ENCODE results near the gene HVCN1. TPM values are rescaled to one million over a fixed set of nuclear protein-coding genes. Genes with fewer than 3 reads are reported as not detected.

Gene HVCN1
- total and polyA plus RNA-seq, 10 donors = 46.9 to 114 (median 69.0) TPM

DNA sequence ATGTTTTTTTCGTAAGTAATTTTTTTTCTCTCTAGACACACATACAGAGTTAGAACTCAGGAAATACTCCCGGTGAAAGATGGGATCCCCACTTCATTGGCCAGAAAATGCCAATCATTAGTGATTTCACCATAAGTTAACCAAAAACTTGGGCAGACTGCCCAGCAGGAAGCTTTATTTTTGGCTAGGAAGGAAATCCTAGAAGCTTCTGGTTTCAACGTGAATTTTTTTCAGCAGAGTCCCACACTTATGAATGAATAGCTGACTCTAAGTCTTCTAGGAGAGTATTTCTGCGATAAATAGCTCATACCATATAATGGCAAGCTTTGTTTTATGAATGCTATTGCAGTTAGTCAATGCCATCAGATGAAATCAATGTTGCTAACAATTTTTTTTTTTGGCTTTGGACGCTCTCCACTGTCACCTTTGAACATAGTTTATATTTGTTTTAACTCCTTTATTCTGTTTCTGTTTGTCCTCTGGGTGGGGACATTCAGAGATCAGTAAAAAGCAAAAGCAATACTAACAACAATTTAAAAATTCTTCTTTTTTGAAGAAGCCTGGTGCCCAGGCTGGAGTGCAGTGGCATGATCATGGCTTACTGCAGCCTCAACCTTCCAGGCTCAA, 44.3 kb upstream of the HVCN1 start:
- no peak overlapping the region for H3K4me3 ChIP-seq
- H3K9me3 ChIP-seq = no peaks in the 10 kb centered on the region
- H3K27me3 ChIP-seq (replicated peaks in 1 of 7) = no peaks in the 10 kb centered on the region
- peak overlapping the region in 4 of 8 donors; percentile 12 to 18 (median 16) for H3K27ac ChIP-seq
- peaks cover 27 to 100% (median 87%) of the 10 kb centered on the region in 6 donors for H3K4me1 ChIP-seq
- H3K36me3 ChIP-seq = peaks cover 3 to 74% (median 36%) of the 10 kb centered on the region in 6 donors
- WGBS, 5 donors = 43 to 52% (median 45%) methylated on average over 5 of the region's 5 CpGs
- no peak for DNase-seq
- intact Hi-C loops (cut with DNase I; ENCODE audit: low total_unique reads) = no loop called here
- no peak for TF ChIP-seq POLR2AphosphoS5 (IDR thresholded peaks at IDR 0.05)
- TF ChIP-seq POLR2A (IDR thresholded peaks at IDR 0.05) = no peak
- no peak for TF ChIP-seq CTCF (IDR thresholded peaks at IDR 0.05 in 8 of 11, conservative IDR thresholded peaks at IDR 0.05 in 3 of 11)

GRCh38 chr12:110732572-110732971, 43.7 kb upstream of the HVCN1 start:
- no peaks in the 10 kb centered on the region for H3K9me3 ChIP-seq
- no peak for DNase-seq
- H3K4me1 ChIP-seq = peaks cover 24 to 98% (median 83%) of the 10 kb centered on the region in 6 donors
- H3K4me3 ChIP-seq = no peak overlapping the region
- WGBS, 5 donors = 70 to 80% (median 79%) methylated on average over 3 of the region's 3 CpGs
- no peaks in the 10 kb centered on the region for H3K27me3 ChIP-seq (replicated peaks in 1 of 7)
- TF ChIP-seq POLR2A (IDR thresholded peaks at IDR 0.05) (no peak), POLR2AphosphoS5 (IDR thresholded peaks at IDR 0.05) (no peak), CTCF (IDR thresholded peaks at IDR 0.05 in 8 of 11, conservative IDR thresholded peaks at IDR 0.05 in 3 of 11) (no peak)
- intact Hi-C loops (cut with DNase I; ENCODE audit: low total_unique reads) = no loop called here
- H3K27ac ChIP-seq = peak overlapping the region in 4 of 8 donors; percentile 12 to 18 (median 16)
- peaks cover 3 to 80% (median 37%) of the 10 kb centered on the region in 6 donors for H3K36me3 ChIP-seq

GRCh38 chr12:110731479-110731878, 42.6 kb upstream of the HVCN1 start:
- peaks cover 3 to 91% (median 44%) of the 10 kb centered on the region in 6 donors for H3K36me3 ChIP-seq
- H3K27ac ChIP-seq = peak overlapping the region in 1 of 8 donors; percentile 40
- WGBS, 5 donors = 74 to 82% (median 78%) methylated on average over 2 of the region's 2 CpGs

More at GRCh38 chr12:110731479-110731878, 42.6 kb upstream of the HVCN1 start:
- Histone ChIP-seq H3K4me1 (peaks cover 21 to 98% (median 83%) of the 10 kb centered on the region in 6 donors), H3K27me3 (replicated peaks in 1 of 7) (no peaks in the 10 kb centered on the region), H3K9me3 (no peaks in the 10 kb centered on the region), H3K4me3 (no peak overlapping the region)
- intact Hi-C loops (cut with DNase I; ENCODE audit: low total_unique reads) = no loop called here
- DNase-seq = no peak
- no peak for TF ChIP-seq POLR2AphosphoS5 (IDR thresholded peaks at IDR 0.05)
- no peak for TF ChIP-seq CTCF (IDR thresholded peaks at IDR 0.05 in 8 of 11, conservative IDR thresholded peaks at IDR 0.05 in 3 of 11)
- TF ChIP-seq POLR2A (IDR thresholded peaks at IDR 0.05) = no peak
